GM18868 (cell line): Measurements from ENCODE around the gene SERPINH1.

Experiments used
- ATAC-seq: cut with Tn5 transposase; IDR thresholded peaks from one replicate; pipeline ENCODE4 v1.9.1; 2021; ENCODE audit warnings: mild to moderate bottlenecking, moderate library complexity; ENCODE audit not compliant: unreplicated experiment

Gene SERPINH1

DNA sequence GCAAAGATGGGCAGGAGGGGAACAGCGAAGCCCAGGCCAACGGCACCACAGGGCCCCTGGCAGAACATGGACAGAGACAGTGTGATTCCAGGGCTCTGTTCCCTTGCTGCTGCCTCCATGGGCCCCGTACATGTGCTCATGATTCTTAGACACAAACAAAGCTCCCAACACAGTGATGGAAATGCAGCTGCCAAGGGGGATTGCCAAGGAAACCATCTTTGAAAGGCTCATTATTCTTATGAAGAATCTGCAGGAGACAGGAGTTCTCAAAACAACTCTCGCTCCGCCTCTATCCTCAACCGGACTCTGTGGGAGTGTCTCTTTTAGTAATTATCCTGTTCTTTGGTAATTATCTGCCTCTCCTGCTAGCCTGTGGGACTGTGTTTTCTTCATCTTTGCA is 32.2 kb downstream of the SERPINH1 start:
- ATAC-seq, result no peak

- no peak for ATAC-seq
Observed at GRCh38 chr11:75595429-75595828, 33.4 kb downstream of the SERPINH1 start.

- no peak for ATAC-seq
Observed at GRCh38 chr11:75596914-75597313, 34.9 kb downstream of the SERPINH1 start.

- no peak for ATAC-seq
Observed at GRCh38 chr11:75597636-75598035, 35.6 kb downstream of the SERPINH1 start.

DNA sequence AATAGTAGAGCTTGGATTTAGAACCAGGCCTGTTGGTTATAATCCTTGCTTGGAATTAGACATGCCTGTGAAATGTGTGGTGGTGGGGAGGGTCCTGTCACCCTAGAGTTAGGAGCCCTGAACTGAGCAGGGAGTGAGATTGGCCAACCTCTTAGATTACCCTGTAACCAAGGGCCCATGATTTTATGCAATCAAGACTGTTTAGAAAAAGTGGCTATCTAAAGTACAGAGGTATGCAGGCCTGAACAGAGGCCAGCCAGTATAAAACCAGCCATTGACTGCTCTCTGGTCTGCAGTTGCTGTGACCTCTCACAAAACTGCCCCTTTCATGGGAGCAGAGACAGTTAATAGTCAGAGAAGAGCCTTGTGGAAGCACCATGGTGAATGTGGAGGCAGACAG is 36.2 kb downstream of the SERPINH1 start:
- ATAC-seq, result no peak

- ATAC-seq, result no peak
Observed at GRCh38 chr11:75598900-75599299, 36.8 kb downstream of the SERPINH1 start.

DNA sequence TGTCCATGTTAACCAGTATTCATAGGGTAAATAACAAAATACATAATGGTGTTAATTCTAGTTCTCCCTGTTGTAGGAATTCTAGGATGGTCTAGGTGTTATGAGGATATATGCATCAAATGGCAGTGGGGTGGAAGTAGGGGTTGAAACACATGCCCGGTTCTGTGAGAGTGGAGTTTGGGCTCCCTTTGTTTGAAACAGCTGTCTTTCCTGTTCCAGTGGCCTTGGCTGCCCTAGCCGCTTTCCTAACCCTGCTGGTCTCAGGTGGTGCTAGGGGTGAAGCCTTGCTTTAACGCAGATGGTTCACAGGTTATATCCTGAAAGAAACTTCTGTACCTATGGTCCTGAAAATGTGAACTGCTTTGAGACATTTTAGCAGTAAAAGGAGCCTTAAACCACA is 38.3 kb downstream of the SERPINH1 start:
- no peak for ATAC-seq

DNA sequence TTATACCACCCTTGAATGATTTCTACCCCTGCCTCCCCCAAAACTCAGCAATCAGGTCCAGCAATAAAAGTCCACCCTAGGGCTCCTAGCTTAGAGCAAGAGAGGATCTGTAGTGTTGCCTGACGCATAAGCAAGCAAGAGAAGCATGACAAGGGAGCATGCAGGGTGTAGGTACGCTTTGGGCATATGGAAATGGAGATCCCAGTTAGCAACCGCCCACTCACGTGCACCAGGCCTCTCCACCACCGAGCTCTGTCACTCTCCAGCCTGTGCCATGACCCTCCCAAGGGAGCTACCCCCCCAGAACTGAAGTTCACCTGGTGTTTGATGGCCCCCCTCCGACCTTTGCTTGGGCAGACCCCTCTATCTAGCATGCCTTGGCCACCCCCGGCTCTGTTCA is 39.4 kb downstream of the SERPINH1 start:
- no peak for ATAC-seq

DNA sequence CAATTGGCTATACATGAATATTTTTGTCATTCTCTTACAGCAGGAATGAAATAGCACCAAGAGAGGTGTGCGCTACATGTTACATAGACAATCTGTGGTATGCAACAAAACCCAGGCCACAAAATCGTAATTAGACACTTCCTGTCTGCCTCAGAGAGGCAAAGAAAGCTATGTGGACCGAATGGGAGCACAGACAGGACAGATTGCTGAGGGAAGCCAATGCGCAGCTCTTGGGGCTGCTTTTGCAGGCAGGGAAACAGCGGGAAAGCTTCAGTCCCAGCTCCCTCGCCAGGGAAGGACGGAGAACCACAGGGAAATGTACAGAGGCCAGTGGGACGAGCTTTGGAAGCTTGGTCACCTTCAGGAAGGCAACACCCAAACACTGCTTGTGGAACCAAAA is 40.9 kb downstream of the SERPINH1 start:
- ATAC-seq, result no peak

GRCh38 chr11:75603791-75604736 is 42.0 kb downstream of the SERPINH1 start:
- no peak for ATAC-seq

DNA sequence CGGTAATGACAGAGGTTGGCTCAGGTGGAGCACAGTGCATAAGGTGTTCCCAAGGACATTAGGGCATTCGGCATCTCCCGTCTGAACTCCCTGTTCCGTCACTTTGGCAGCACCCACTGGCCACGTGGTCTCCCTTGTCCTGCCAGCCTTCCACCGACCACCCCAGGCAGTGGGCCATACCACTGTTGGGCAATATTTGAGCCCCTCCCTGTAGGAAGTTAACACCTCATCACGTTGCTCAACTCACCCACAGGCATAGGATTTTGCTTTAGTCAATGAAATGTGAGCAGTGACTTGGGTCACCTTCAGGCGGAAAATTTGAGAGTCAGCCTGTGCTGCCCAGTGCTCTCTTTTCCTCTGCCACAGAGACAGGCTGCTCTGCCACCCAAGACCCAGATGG is 44.0 kb downstream of the SERPINH1 start:
- no peak for ATAC-seq

GRCh38 chr11:75611823-75612222 is 49.8 kb downstream of the SERPINH1 start:
- ATAC-seq, result no peak

- ATAC-seq, result no peak
Observed at GRCh38 chr11:75615751-75616150, 53.7 kb downstream of the SERPINH1 start.

GRCh38 chr11:75616281-75616680 is 54.2 kb downstream of the SERPINH1 start:
- ATAC-seq, result no peak
